ENCODE results near the gene KRT3. TPM values are rescaled to one million over a fixed set of nuclear protein-coding genes. Genes with fewer than 3 reads are reported as not detected.

The KRT3 gene
- total and polyA plus RNA-seq, 10 of the 15 experiments (the other 5 are each of a cell fraction or from before 2014, with no cell fraction given) = not detected

- WGBS (ENCODE audit: insufficient coverage, insufficient replicate concordance, low lambda C conversion rate, missing lambda C conversion rate) = 0% methylated on average over 2 of the region's 2 CpGs
- intact Hi-C loops (cut with micrococcal nuclease; ENCODE audit: unreplicated experiment) (no loop called here), in situ Hi-C loops (cut with MboI) (no loop called here)
- Histone ChIP-seq H3K9ac (ENCODE audit: control insufficient read depth, insufficient read depth, low read length) (no peak overlapping the region), H3K4me3 (no peak overlapping the region), H3K27me3 (replicated peaks in 1 of 2; ENCODE audit: control insufficient read depth in 2 of 2, insufficient read depth in 2 of 2, low read length in 1 of 2) (peaks cover 0 to 5% of the 10 kb centered on the region in 2 experiments; a peak in 2 of 4 replicates), H3K36me3 (ENCODE audit: control insufficient read depth in 2 of 2, insufficient read depth in 2 of 2, low read length in 1 of 2) (no peaks in the 10 kb centered on the region), H3K4me2 (ENCODE audit: control insufficient read depth, insufficient read depth) (no peak overlapping the region), H4K20me1 (ENCODE audit: control insufficient read depth, insufficient read depth) (no peaks in the 10 kb centered on the region), H3K4me1 (ENCODE audit: control insufficient read depth, insufficient read depth, low read length) (no peaks in the 10 kb centered on the region), H3K9me3 (replicated peaks; ENCODE audit: control insufficient read depth, insufficient read depth, low read length) (no peaks in the 10 kb centered on the region), H3K79me2 (ENCODE audit: control insufficient read depth, insufficient read depth, low read length) (no peaks in the 10 kb centered on the region), H2AFZ (ENCODE audit: control insufficient read depth, low read depth, low read length) (no peak overlapping the region), H3K27ac (ENCODE audit: control insufficient read depth, insufficient read depth) (no peak overlapping the region)
- ChIA-PET POLR2A (no interaction called here), CTCF (no interaction called here), SMC1A (ENCODE audit: uncharacterized antibody, unreplicated experiment) (interaction anchor here (1.0 kb wide), 1 partner anchor 51 kb away, joined by 3 read pairs; no protein-coding TSS in a partner anchor), RAD21 (ENCODE audit: unreplicated experiment) (no interaction called here)
- ATAC-seq = no peak
- DNase-seq (ENCODE audit: low read depth, low spot score) = no peak
- no TSS peak for BruUV-seq (replicated peaks)
- no peak for TF ChIP-seq WRNIP1 (IDR thresholded peaks at IDR 0.05; ENCODE audit: borderline replicate concordance, low read depth, low read length)
- no peak for TF ChIP-seq FOXM1 (IDR thresholded peaks at IDR 0.05; ENCODE audit: low read depth, low read length)
- TF ChIP-seq NFYB (IDR thresholded peaks at IDR 0.05; ENCODE audit: insufficient read depth, low read depth, low read length) = no peak
- no peak for FAIRE-seq
These were observed 32.7 kb upstream of the KRT3 start for GRCh38 chr12:52828591-52829021.

- Histone ChIP-seq H3K9ac (ENCODE audit: control insufficient read depth, insufficient read depth, low read length) (no peak overlapping the region), H3K27me3 (replicated peaks in 1 of 2; ENCODE audit: control insufficient read depth in 2 of 2, insufficient read depth in 2 of 2, low read length in 1 of 2) (peaks cover 0 to 5% of the 10 kb centered on the region in 2 experiments; a peak in 2 of 4 replicates), H3K4me1 (ENCODE audit: control insufficient read depth, insufficient read depth, low read length) (no peaks in the 10 kb centered on the region), H3K4me2 (ENCODE audit: control insufficient read depth, insufficient read depth) (no peak overlapping the region), H3K79me2 (ENCODE audit: control insufficient read depth, insufficient read depth, low read length) (no peaks in the 10 kb centered on the region), H3K9me3 (replicated peaks; ENCODE audit: control insufficient read depth, insufficient read depth, low read length) (no peaks in the 10 kb centered on the region), H3K36me3 (ENCODE audit: control insufficient read depth in 2 of 2, insufficient read depth in 2 of 2, low read length in 1 of 2) (no peaks in the 10 kb centered on the region), H3K4me3 (no peak overlapping the region), H4K20me1 (ENCODE audit: control insufficient read depth, insufficient read depth) (no peaks in the 10 kb centered on the region), H2AFZ (ENCODE audit: control insufficient read depth, low read depth, low read length) (no peak overlapping the region), H3K27ac (ENCODE audit: control insufficient read depth, insufficient read depth) (no peak overlapping the region)
- intact Hi-C loops (cut with micrococcal nuclease; ENCODE audit: unreplicated experiment) (no loop called here), in situ Hi-C loops (cut with MboI) (no loop called here)
- DNase-seq (ENCODE audit: low read depth, low spot score) (no peak), FAIRE-seq (no peak), ATAC-seq (no peak)
- RAD21 ChIA-PET (ENCODE audit: unreplicated experiment) = no interaction called here
- SMC1A ChIA-PET (ENCODE audit: uncharacterized antibody, unreplicated experiment) = interaction anchor here (1.0 kb wide), 1 partner anchor 52 kb away, joined by 3 read pairs; no protein-coding TSS in a partner anchor
- no TSS peak for BruUV-seq (replicated peaks)
- CTCF ChIA-PET = no interaction called here
- POLR2A ChIA-PET = no interaction called here
- TF ChIP-seq HDGF (IDR thresholded peaks at IDR 0.05) (no peak), BCL3 (IDR thresholded peaks at IDR 0.05; ENCODE audit: borderline replicate concordance, insufficient read depth, low read depth, low read length, poor library complexity, severe bottlenecking) (no peak), BMI1 (IDR thresholded peaks at IDR 0.05; ENCODE audit: borderline replicate concordance) (no peak), RAD51 (IDR thresholded peaks at IDR 0.05) (no peak), FOS (IDR thresholded peaks at IDR 0.05; ENCODE audit: borderline replicate concordance, extremely low read depth, insufficient read length) (no peak), NFXL1 (IDR thresholded peaks at IDR 0.05; ENCODE audit: borderline replicate concordance) (no peak), TCF7 (IDR thresholded peaks at IDR 0.05; ENCODE audit: borderline replicate concordance) (no peak), PKNOX1 (IDR thresholded peaks at IDR 0.05) (no peak), HDAC6 (IDR thresholded peaks at IDR 0.05; ENCODE audit: unreplicated experiment) (no peak), IRF4 (IDR thresholded peaks at IDR 0.05; ENCODE audit: low read depth, low read length) (no peak), NFYB (IDR thresholded peaks at IDR 0.05; ENCODE audit: insufficient read depth, low read depth, low read length) (no peak), KAT2A (conservative IDR thresholded peaks at IDR 0.05; ENCODE audit: control insufficient read depth, low read depth, low read length) (no peak), POLR2AphosphoS2 (IDR thresholded peaks at IDR 0.05; ENCODE audit: low read depth, low read length) (no peak)
These were observed 32.2 kb upstream of the KRT3 start for GRCh38 chr12:52828156-52828555.

Measured in GM12878 (cell line).